ENCODE measurements around the gene SMCO4. TPM values are rescaled to one million over a fixed set of nuclear protein-coding genes. Genes with fewer than 3 reads are reported as not detected.

SMCO4 gene
- total and polyA plus RNA-seq, 2 of the 8 experiments (the other 6 are each of a cell fraction or from before 2014, with no cell fraction given), result 33.2 to 53.9 TPM

- POLR2A ChIA-PET (ENCODE audit: partially characterized antibody), result no interaction called here
- CTCF ChIA-PET (ENCODE audit: partially characterized antibody), result interaction anchor here (0.6 to 1.4 kb wide), 2 partner anchors 247 to 277 kb away, joined by 3 read pairs; no protein-coding TSS in a partner anchor
- DNase-seq (ENCODE audit: low read depth in 1 of 2, low spot score in 2 of 2), result no peak
- no peak for TF ChIP-seq CHD1 (IDR thresholded peaks at IDR 0.05; ENCODE audit: low read depth, low read length)
- no peak for TF ChIP-seq CBX8 (IDR thresholded peaks at IDR 0.05; ENCODE audit: borderline replicate concordance, low read depth, low read length)
- TF ChIP-seq ASH2L (IDR thresholded peaks at IDR 0.05; ENCODE audit: low read length), result no peak
- TF ChIP-seq GABPA (IDR thresholded peaks at IDR 0.05; ENCODE audit: borderline replicate concordance, insufficient read depth, low read length), result no peak
- TF ChIP-seq EZH2 (IDR thresholded peaks at IDR 0.05; ENCODE audit: low read depth, low read length, severe bottlenecking), result no peak
- no peak for TF ChIP-seq RAD21 (IDR thresholded peaks at IDR 0.05 in 1 of 2, conservative IDR thresholded peaks at IDR 0.05 in 1 of 2; ENCODE audit: low read depth in 2 of 2, low read length in 2 of 2)
- no peak for TF ChIP-seq TBP (IDR thresholded peaks at IDR 0.05; ENCODE audit: low read depth, low read length)
- TF ChIP-seq EGR1 (IDR thresholded peaks at IDR 0.05; ENCODE audit: borderline replicate concordance, low read depth, low read length), result no peak
- no peak for TF ChIP-seq POLR2A (IDR thresholded peaks at IDR 0.05; ENCODE audit: control extremely low read depth in 1 of 2, low read depth in 2 of 2, low read length in 2 of 2)
- TF ChIP-seq PHF8 (conservative IDR thresholded peaks at IDR 0.05; ENCODE audit: low read depth, low read length), result no peak
- TF ChIP-seq E2F6 (IDR thresholded peaks at IDR 0.05), result no peak
- no peak for TF ChIP-seq KDM5A (IDR thresholded peaks at IDR 0.05; ENCODE audit: low read length)
- TF ChIP-seq TAF7 (optimal IDR thresholded peaks at IDR 0.05; ENCODE audit: borderline replicate concordance, low read depth, low read length), result no peak
- TF ChIP-seq SIX5 (IDR thresholded peaks at IDR 0.05; ENCODE audit: low read depth, low read length), result no peak
These were observed 29.4 kb downstream of the SMCO4 start for GRCh38 chr11:93513772-93514171.

More at GRCh38 chr11:93513772-93514171, 29.4 kb downstream of the SMCO4 start:
- Histone ChIP-seq H2BK120ac (replicated peaks; ENCODE audit: low read depth, low read length) (no peak overlapping the region), H2BK20ac (ENCODE audit: low read length) (no peak overlapping the region), H2BK15ac (ENCODE audit: low read length) (no peak overlapping the region), H4K20me1 (replicated peaks in 1 of 2; ENCODE audit: control insufficient read depth in 1 of 2, insufficient read depth in 2 of 2, low read length in 2 of 2) (peaks cover 0 to 2% of the 10 kb centered on the region in 2 experiments), H3K23ac (ENCODE audit: insufficient read length) (no peak overlapping the region), H3K4me2 (ENCODE audit: insufficient read depth in 1 of 2, low read depth in 2 of 2, low read length in 2 of 2) (no peak overlapping the region), H2AK5ac (ENCODE audit: low read depth, low read length) (no peak overlapping the region), H3K9me3 (ENCODE audit: insufficient read depth in 2 of 2, low read depth in 1 of 2, low read length in 1 of 2) (peaks cover 0 to 6% of the 10 kb centered on the region in 2 experiments; a peak in 1 of 4 replicates), H3K79me2 (ENCODE audit: control insufficient read depth in 1 of 2, insufficient read depth in 2 of 2, low read length in 2 of 2) (peaks cover 0 to 28% of the 10 kb centered on the region in 2 experiments; a peak in 1 of 4 replicates), H3K4me3 (ENCODE audit: extremely low read depth in 1 of 4, insufficient read depth in 2 of 4, low read depth in 3 of 4, low read length in 4 of 4) (no peak overlapping the region), H2BK5ac (ENCODE audit: low read depth, low read length) (no peak overlapping the region), H3K56ac (replicated peaks; ENCODE audit: insufficient read length, low read depth, low read length) (no peak overlapping the region), H3K27me3 (replicated peaks in 1 of 4; ENCODE audit: control insufficient read depth in 3 of 4, extremely low read depth in 1 of 4, insufficient read depth in 3 of 4, low read length in 3 of 4) (no peaks in the 10 kb centered on the region), H3K9ac (replicated peaks in 1 of 4; ENCODE audit: extremely low read depth in 1 of 4, low read depth in 3 of 4, low read length in 3 of 4) (no peak overlapping the region), H3K27ac (ENCODE audit: low read depth, low read length) (no peak overlapping the region; the same call in 1 of the 2 replicates), H4K5ac (ENCODE audit: insufficient read length, low read depth, low read length) (no peak overlapping the region), H3K4ac (replicated peaks; ENCODE audit: insufficient read length, low read depth, low read length) (no peak overlapping the region), H4K8ac (ENCODE audit: extremely low read depth, insufficient read depth, low read length) (no peak overlapping the region), H3K14ac (ENCODE audit: insufficient read length) (no peak overlapping the region), H3K4me1 (replicated peaks in 1 of 4; ENCODE audit: control insufficient read depth in 3 of 4, insufficient read depth in 4 of 4, low read length in 3 of 4) (peaks cover 0 to 7% (median 0%) of the 10 kb centered on the region in 4 experiments; a peak in 4 of 7 replicates), H3K23me2 (ENCODE audit: low read depth, low read length) (no peaks in the 10 kb centered on the region), H2BK12ac (ENCODE audit: low read depth, low read length) (no peak overlapping the region), H2AFZ (ENCODE audit: low read length) (no peak overlapping the region), H4K91ac (replicated peaks; ENCODE audit: insufficient read length, low read length) (no peak overlapping the region), H3K36me3 (ENCODE audit: control insufficient read depth in 2 of 4, insufficient read depth in 4 of 4, low read length in 3 of 4) (0 out of 8 replicates have a peak, but pooled peaks cover 0 to 2% (median 0%) of the 10 kb centered on the region in 4 experiments), H3K79me1 (ENCODE audit: low read depth, low read length) (peaks cover 13% of the 10 kb centered on the region), H3K18ac (ENCODE audit: extremely low read depth, low read length) (no peak overlapping the region)
- WGBS, 2 experiments (ENCODE audit: extremely low coverage in 1 of 2, insufficient coverage in 1 of 2, insufficient read length in 1 of 2, insufficient replicate concordance in 2 of 2, low coverage in 1 of 2, low lambda C conversion rate in 2 of 2, missing lambda C conversion rate in 1 of 2), result 84% methylated on average over 4 of the region's 4 CpGs; no CpG with 5 or more reads in 1 of the 2 experiments
- no peak for FAIRE-seq
